VCaP (cell line): ENCODE results near the gene PRIMPOL.

ENCODE experiments used
- H3K27ac ChIP-seq: fragments of 450-650 bp; 2 replicates; pipeline ENCODE4 v1.5.1; 2017
- TF ChIP-seq, protein P1 (sequence below): fragments of 450-650 bp; conservative IDR thresholded peaks from 2 replicates; pipeline ENCODE4 v1.5.1; 2017; ENCODE audit warnings: mild to moderate bottlenecking, moderate library complexity

Gene PRIMPOL

GRCh38 chr4:184675018-184675417 lies 25.5 kb downstream of the PRIMPOL start:
- TF ChIP-seq, protein P1, sequence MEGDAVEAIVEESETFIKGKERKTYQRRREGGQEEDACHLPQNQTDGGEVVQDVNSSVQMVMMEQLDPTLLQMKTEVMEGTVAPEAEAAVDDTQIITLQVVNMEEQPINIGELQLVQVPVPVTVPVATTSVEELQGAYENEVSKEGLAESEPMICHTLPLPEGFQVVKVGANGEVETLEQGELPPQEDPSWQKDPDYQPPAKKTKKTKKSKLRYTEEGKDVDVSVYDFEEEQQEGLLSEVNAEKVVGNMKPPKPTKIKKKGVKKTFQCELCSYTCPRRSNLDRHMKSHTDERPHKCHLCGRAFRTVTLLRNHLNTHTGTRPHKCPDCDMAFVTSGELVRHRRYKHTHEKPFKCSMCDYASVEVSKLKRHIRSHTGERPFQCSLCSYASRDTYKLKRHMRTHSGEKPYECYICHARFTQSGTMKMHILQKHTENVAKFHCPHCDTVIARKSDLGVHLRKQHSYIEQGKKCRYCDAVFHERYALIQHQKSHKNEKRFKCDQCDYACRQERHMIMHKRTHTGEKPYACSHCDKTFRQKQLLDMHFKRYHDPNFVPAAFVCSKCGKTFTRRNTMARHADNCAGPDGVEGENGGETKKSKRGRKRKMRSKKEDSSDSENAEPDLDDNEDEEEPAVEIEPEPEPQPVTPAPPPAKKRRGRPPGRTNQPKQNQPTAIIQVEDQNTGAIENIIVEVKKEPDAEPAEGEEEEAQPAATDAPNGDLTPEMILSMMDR, result no peak
- no peak overlapping the region for H3K27ac ChIP-seq

- no peak overlapping the region for H3K27ac ChIP-seq
- TF ChIP-seq, protein P1, result no peak
Measured at GRCh38 chr4:184675821-184676492, 26.4 kb downstream of the PRIMPOL start.

GRCh38 chr4:184680698-184681097 lies 31.2 kb downstream of the PRIMPOL start:
- no peak overlapping the region for H3K27ac ChIP-seq
- TF ChIP-seq, protein P1, result no peak

- no peak overlapping the region for H3K27ac ChIP-seq
- TF ChIP-seq, protein P1, result no peak
Measured at GRCh38 chr4:184681916-184682315, 32.4 kb downstream of the PRIMPOL start.

DNA sequence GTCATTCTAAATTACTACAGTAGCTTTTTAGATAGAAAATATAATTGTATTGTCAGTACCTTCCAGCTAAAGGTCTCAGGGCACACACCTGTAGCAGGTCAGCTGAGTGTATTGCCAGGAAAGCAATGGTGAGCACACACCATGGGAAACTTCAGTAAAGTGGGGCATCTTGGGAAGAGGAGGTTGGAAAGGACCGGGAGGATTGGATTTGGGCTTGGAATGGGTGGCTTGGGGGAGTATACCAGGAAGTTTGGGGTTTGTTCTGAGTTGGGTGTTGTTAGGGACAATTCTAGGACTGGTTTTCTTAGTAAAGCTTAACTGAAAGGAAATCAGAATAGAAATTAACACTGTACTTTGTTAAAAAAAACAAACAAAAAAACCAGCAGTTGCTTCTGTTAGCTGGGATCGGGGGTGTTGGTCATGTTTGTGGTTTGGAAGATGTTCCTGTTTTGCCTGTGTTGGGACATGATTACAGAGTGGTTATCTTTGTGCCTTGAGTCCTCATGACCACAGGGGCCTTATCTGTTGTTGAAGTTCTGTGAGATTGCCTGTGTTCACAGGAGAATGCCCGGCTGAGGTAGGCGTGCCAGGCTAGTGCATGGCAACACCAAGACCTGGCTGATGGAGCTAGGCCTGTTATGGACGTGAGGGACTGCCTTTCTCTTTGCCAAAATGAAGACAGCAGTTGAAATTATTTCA lies 35.1 kb downstream of the PRIMPOL start:
- H3K27ac ChIP-seq, result no peak overlapping the region
- TF ChIP-seq, protein P1, result no peak

GRCh38 chr4:184688005-184688404 lies 38.5 kb downstream of the PRIMPOL start:
- no peak overlapping the region for H3K27ac ChIP-seq
- TF ChIP-seq, protein P1, result no peak

- H3K27ac ChIP-seq, result no peak overlapping the region
- TF ChIP-seq, protein P1, result no peak
Measured at GRCh38 chr4:184688447-184688846, 38.9 kb downstream of the PRIMPOL start.
